ENCODE results near the gene SAMD11.

DNA sequence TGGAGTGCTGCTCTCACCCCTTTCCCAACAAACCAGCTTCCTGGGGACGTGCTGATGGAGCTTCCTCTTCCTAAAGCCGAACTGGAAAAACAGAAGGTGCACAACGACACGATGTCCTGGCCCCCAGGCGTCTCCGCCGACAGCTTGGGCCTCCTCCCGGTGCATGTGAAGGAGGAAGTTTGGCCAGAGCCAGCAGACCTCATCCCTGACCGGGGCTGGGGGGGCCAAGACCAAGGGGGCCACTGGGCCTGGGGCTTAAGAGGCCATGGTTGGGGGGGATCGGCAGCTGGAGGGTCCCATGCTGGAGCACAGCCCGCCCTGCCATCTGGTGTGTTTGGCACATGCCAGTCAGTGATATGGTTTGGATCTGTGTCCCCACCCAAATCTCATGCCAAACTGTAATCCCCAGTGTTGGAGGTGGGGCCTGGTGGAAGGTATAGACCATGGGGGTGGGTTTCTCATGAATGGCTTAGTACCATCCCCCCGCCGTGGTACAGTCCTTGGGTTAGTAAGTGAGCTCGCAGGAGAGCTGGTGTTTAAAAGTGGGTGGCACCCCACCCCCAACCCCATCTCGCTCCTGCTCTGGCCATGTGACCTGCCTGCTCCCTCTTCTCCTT, 69.8 kb downstream of the SAMD11 start:
- TF ChIP-seq ATF3 (CRISPR knock-in tag; conservative IDR thresholded peaks at IDR 0.05) (no peak), CTCF (IDR thresholded peaks at IDR 0.05) (no peak), ETV6 (CRISPR knock-in tag; IDR thresholded peaks at IDR 0.05) (no peak)
